Hepatocyte (in vitro differentiated cells): ENCODE results near the gene TRAF5. TPM values are rescaled to one million over a fixed set of nuclear protein-coding genes. Genes with fewer than 3 reads are reported as not detected.

Source experiments
- DNase-seq: peaks from one replicate; pipeline ENCODE4 v3.0.0-alpha.2; 2016; ENCODE audit warnings: low spot score
- H2AFZ ChIP-seq: fragments of 200-600 bp; sonication (generic); 2 replicates; pipeline ENCODE4 v1.6.0; 2016; ENCODE audit warnings: antibody characterized with exemption, mild to moderate bottlenecking
- H3K27ac ChIP-seq: fragments of 200-600 bp; sonication (generic); 2 replicates; pipeline ENCODE4 v1.5.1; 2016; ENCODE audit warnings: mild to moderate bottlenecking
- H3K27me3 ChIP-seq: fragments of 200-600 bp; sonication (generic); 2 replicates; pipeline ENCODE4 v1.6.1; 2016
- H3K36me3 ChIP-seq: fragments of 200-600 bp; sonication (generic); replicated peaks from 2 replicates; pipeline ENCODE4 v1.5.1; 2016; ENCODE audit warnings: low read depth; ENCODE audit not compliant: insufficient read depth
- H3K4me1 ChIP-seq: fragments of 200-600 bp; sonication (generic); 2 replicates; pipeline ENCODE4 v1.5.1; 2016; ENCODE audit warnings: mild to moderate bottlenecking, moderate library complexity; ENCODE audit not compliant: insufficient read depth
- H3K4me2 ChIP-seq: fragments of 200-600 bp; sonication (generic); 2 replicates; pipeline ENCODE4 v1.6.0; 2016
- H3K4me3 ChIP-seq: fragments of 200-600 bp; sonication (generic); 2 replicates; pipeline ENCODE4 v1.5.1; 2016; ENCODE audit warnings: mild to moderate bottlenecking
- H3K79me2 ChIP-seq: fragments of 200-600 bp; sonication (generic); 2 replicates; pipeline ENCODE4 v1.6.0; 2017; ENCODE audit warnings: mild to moderate bottlenecking
- H3K9me2 ChIP-seq: fragments of 200-600 bp; sonication (generic); replicated peaks from 2 replicates; pipeline ENCODE4 v1.6.0; 2017; ENCODE audit warnings: mild to moderate bottlenecking; ENCODE audit not compliant: insufficient read depth
- H3K9me3 ChIP-seq: fragments of 200-600 bp; sonication (generic); 2 replicates; pipeline ENCODE4 v1.5.1; 2016; ENCODE audit warnings: low read depth, mild to moderate bottlenecking
- H4K20me1 ChIP-seq: fragments of 200-600 bp; sonication (generic); 2 replicates; pipeline ENCODE4 v1.6.0; 2016; ENCODE audit warnings: mild to moderate bottlenecking; ENCODE audit not compliant: insufficient read depth, poor library complexity, severe bottlenecking
- CTCF ChIP-seq: fragments of 200-600 bp; sonication (generic); IDR thresholded peaks from 2 replicates; pipeline ENCODE4 v1.5.1; 2016; ENCODE audit warnings: antibody characterized with exemption, mild to moderate bottlenecking; ENCODE audit not compliant: poor library complexity
- EZH2 ChIP-seq: fragments of 200-600 bp; sonication (generic); IDR thresholded peaks from 2 replicates; pipeline ENCODE4 v1.6.1; 2016; ENCODE audit warnings: antibody characterized with exemption, mild to moderate bottlenecking, borderline replicate concordance
- EZH2phosphoT487 ChIP-seq: fragments of 200-600 bp; sonication (generic); IDR thresholded peaks from one replicate; pipeline ENCODE4 v1.6.1; 2018; ENCODE audit warnings: antibody characterized with exemption, mild to moderate bottlenecking, low read depth, moderate library complexity; ENCODE audit not compliant: unreplicated experiment, severe bottlenecking
- WGBS: methylation state at CpG from one replicate; pipeline ENCODE4 v1.1.6; 2016; ENCODE audit warnings: low lambda C conversion rate; ENCODE audit errors: missing lambda C conversion rate; 5-methylcytosine and 5-hydroxymethylcytosine counted together
- polyA plus RNA-seq: library from polyadenylated mRNA; unstranded; fragments of >200 nt; fragmentation: Nextera tagmentation; extraction: Ambion mirVana; gene quantifications from 2 replicates; pipeline ENCODE4 v1.2.1, GENCODE V29; 2016
- total RNA-seq: library from RNA; depleted of rRNA; stranded (reverse); fragments of >200 nt; gene quantifications from 2 replicates; pipeline ENCODE4 v1.2.3, GENCODE V29; 2014

TRAF5 gene
- total and polyA plus RNA-seq, 2 experiments from 2014 or later: 3.9 to 8.8 TPM

GRCh38 chr1:211353562-211354212, 27.1 kb downstream of the TRAF5 start:
- Histone ChIP-seq H3K9me2 (no peaks in the 10 kb centered on the region), H3K9me3 (no peaks in the 10 kb centered on the region), H3K4me2 (no peak overlapping the region), H3K27me3 (no peaks in the 10 kb centered on the region), H3K79me2 (no peaks in the 10 kb centered on the region), H3K4me1 (no peaks in the 10 kb centered on the region), H2AFZ (no peak overlapping the region), H4K20me1 (no peaks in the 10 kb centered on the region), H3K27ac (no peak overlapping the region), H3K4me3 (no peak overlapping the region), H3K36me3 (no peaks in the 10 kb centered on the region)
- 46% methylated on average over 1 of the region's 1 CpG for WGBS
- TF ChIP-seq CTCF (no peak), EZH2phosphoT487 (no peak), EZH2 (no peak)
- no peak for DNase-seq

GRCh38 chr1:211355873-211356272, 29.2 kb downstream of the TRAF5 start:
- Histone ChIP-seq H3K27me3 (no peaks in the 10 kb centered on the region), H3K4me3 (no peak overlapping the region), H3K9me2 (no peaks in the 10 kb centered on the region), H3K79me2 (no peaks in the 10 kb centered on the region), H2AFZ (no peak overlapping the region), H3K4me1 (no peaks in the 10 kb centered on the region), H4K20me1 (no peaks in the 10 kb centered on the region), H3K4me2 (no peak overlapping the region), H3K36me3 (no peaks in the 10 kb centered on the region), H3K9me3 (no peaks in the 10 kb centered on the region), H3K27ac (no peak overlapping the region)
- no peak for TF ChIP-seq EZH2phosphoT487
- no peak for DNase-seq
- WGBS: 87% methylated on average over 4 of the region's 4 CpGs

GRCh38 chr1:211356723-211357407, 30.2 kb downstream of the TRAF5 start:
- WGBS: 77% methylated on average over 5 of the region's 5 CpGs
- no peaks in the 10 kb centered on the region for H3K9me3 ChIP-seq
- DNase-seq: no peak
- no peaks in the 10 kb centered on the region for H3K27me3 ChIP-seq
- H2AFZ ChIP-seq: no peak overlapping the region
- no peaks in the 10 kb centered on the region for H3K9me2 ChIP-seq
- H3K4me1 ChIP-seq: no peaks in the 10 kb centered on the region
- H3K36me3 ChIP-seq: no peaks in the 10 kb centered on the region
- H3K27ac ChIP-seq: no peak overlapping the region
- H3K4me2 ChIP-seq: no peak overlapping the region
- H3K4me3 ChIP-seq: no peak overlapping the region
- H3K79me2 ChIP-seq: no peaks in the 10 kb centered on the region
- H4K20me1 ChIP-seq: no peaks in the 10 kb centered on the region
- TF ChIP-seq CTCF (no peak), EZH2 (no peak), EZH2phosphoT487 (no peak)

- Histone ChIP-seq H4K20me1 (no peaks in the 10 kb centered on the region), H3K36me3 (no peaks in the 10 kb centered on the region), H2AFZ (no peak overlapping the region), H3K27me3 (no peaks in the 10 kb centered on the region), H3K4me2 (no peak overlapping the region), H3K9me2 (no peaks in the 10 kb centered on the region), H3K4me1 (no peaks in the 10 kb centered on the region), H3K4me3 (no peak overlapping the region), H3K27ac (no peak overlapping the region), H3K9me3 (no peaks in the 10 kb centered on the region), H3K79me2 (no peaks in the 10 kb centered on the region)
- no peak for DNase-seq
- TF ChIP-seq EZH2: no peak
- TF ChIP-seq EZH2phosphoT487: no peak
- TF ChIP-seq CTCF: no peak
- 93% methylated on average over 1 of the region's 1 CpG for WGBS
Observed at GRCh38 chr1:211358685-211359084, 32.1 kb downstream of the TRAF5 start.
